Measurements from ENCODE around the gene SPATS2.

- TF ChIP-seq CTCF (IDR thresholded peaks at IDR 0.05), result no peak
- no peak for TF ChIP-seq POLR2A (IDR thresholded peaks at IDR 0.05)
These were observed 104.3 kb downstream of the SPATS2 start for GRCh38 chr12:49471557-49471956.
